Measurements from ENCODE around the gene SELENOS. TPM values are rescaled to one million over a fixed set of nuclear protein-coding genes. Genes with fewer than 3 reads are reported as not detected.

Gene SELENOS
- total RNA-seq, 1 donor from 2014 or later, result 102 TPM

GRCh38 chr15:101225658-101226057, 51.6 kb downstream of the SELENOS start:
- peak; percentile 52 for DNase-seq (ENCODE audit: extremely low read depth, low read depth, low spot score)

Other genes starting within 250 kb of the SELENOS start
- gene CHSY1, start 25.4 kb downstream of the SELENOS start, total RNA-seq, result 33.9 and 47.0 TPM in 2 replicates
- 33.6 and 46.3 TPM in 2 replicates for gene SNRPA1, start 17.8 kb upstream of the SELENOS start, total RNA-seq
- gene PCSK6, start 212.2 kb upstream of the SELENOS start, total RNA-seq, result 19.2 and 24.4 TPM in 2 replicates